Occipital lobe (tissue), 2 donors: ENCODE measurements around the gene RIBC1. TPM values are rescaled to one million over a fixed set of nuclear protein-coding genes. Genes with fewer than 3 reads are reported as not detected.
"Not testable (repeated sequence)": the region's sequence is repeated elsewhere in the genome, so short reads cannot be mapped to it uniquely, and the experiment has no call there.

Source experiments
- DNase-seq: peaks from one replicate; lab custom pipeline; 2025; lab: John Stamatoyannopoulos, UW
- total RNA-seq: library from RNA; depleted of rRNA; stranded (reverse); fragments of >200 nt; gene quantifications from one replicate; pipeline ENCODE4 v1.2.3, GENCODE V29; 2014

RIBC1 gene
- total RNA-seq, 1 donor from 2014 or later: 1.1 TPM

DNA sequence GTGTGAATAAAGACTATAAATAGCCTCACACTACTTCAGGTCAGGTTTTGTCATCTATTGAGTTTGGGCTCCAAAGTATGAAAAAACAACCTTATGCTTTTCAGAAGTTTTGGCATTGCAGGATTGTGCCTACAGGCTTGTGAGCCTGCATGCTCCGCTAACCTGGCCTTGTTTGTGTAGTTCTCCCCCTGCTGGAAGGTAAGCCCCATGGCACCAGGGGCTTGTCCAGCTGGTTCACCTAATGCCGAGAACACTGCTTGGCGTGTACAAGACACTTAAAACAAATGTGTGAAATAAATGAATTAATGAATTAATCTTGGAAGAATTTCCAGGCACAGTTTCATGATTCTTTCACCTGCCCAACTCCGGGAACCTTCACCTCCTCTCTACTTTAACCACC lies 13.3 kb downstream of the RIBC1 start:
- DNase-seq: peak; percentile 2

DNA sequence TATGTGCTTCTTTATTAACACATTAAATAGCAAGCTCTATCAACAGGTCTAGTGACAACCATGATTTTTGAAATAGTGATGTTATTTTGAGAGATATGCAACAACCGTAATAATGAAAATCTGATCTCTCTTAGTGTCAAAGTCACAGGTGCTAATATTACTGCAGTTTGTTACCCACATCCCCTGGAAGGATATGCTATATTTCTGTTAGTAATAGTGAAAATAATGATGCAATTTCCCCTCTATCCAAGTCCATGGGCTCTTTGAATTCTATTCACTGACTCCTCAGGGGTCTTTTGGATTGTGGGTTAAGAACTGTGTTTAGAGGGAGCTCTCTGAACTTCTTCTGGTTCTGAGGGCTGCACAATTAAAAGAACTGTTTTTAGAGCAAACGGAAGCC lies 14.5 kb downstream of the RIBC1 start:
- DNase-seq: no peak

DNA sequence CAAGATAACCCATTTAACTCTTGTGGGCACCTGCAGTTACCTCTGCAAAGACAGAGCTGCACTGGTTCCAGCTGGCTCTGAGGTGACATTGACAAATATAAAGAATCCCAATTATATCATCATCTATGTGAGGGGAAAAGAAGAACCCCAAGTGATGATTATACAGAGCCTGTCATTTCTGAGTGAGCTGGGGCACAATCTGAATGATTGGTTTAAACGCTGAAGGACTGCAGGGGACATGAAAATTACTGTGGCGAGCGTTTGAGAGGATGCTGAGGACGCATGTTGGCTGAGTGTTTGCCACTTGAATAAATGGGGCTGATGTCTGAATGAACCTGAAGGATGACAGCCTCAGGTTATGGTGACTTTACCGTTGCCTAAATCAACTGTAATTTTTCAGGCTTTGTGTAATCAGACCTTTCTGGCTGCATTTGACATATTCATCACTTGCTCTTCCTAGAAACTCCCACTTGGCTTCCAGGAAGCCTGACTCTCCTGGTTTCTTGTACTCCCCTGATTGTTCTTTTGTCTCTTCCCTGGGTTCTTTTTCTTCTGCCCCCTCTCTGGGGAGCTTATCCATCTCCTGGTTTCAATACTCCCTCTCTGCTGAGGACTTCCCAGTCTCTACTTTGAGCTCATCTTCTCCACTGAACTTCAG lies 15.6 kb downstream of the RIBC1 start:
- no peak for DNase-seq

DNA sequence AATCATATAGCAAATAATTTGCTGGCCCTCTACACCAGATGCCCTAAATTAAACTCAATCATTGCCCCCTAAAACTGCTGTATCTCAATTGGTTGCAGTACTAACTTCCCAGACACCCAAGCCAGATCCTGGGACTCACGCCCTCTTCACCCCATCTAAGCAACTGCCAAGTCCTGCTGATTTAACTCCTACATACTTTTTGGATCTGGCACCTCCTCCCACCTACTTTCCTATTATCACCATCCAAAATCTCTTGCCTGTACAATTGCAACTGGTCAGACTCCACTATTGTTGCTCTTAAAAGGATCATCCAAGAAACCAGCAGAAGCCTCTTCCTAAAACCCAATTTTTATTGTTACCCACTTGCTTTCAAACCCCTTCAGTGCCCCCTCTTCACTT lies 16.2 kb downstream of the RIBC1 start:
- no peak for DNase-seq

DNA sequence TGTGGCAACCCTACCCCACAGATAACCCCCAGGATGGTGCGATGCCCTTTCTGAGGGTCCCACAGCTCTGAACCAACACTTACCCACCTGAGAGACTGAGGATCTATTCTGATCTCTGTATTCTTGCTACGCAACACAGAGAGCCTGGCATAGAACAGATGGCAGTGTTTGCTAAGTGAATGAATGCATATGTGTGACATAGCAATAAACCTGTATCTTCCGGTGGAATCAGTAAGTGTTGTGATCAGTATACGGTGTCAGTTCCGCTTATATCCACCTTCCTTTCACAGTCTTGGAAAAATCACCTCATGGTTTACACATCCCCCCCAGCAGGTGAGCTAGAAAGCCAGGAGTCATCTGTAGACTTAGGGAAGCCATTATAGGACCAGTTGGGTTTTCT lies 17.4 kb downstream of the RIBC1 start:
- no peak for DNase-seq

DNA sequence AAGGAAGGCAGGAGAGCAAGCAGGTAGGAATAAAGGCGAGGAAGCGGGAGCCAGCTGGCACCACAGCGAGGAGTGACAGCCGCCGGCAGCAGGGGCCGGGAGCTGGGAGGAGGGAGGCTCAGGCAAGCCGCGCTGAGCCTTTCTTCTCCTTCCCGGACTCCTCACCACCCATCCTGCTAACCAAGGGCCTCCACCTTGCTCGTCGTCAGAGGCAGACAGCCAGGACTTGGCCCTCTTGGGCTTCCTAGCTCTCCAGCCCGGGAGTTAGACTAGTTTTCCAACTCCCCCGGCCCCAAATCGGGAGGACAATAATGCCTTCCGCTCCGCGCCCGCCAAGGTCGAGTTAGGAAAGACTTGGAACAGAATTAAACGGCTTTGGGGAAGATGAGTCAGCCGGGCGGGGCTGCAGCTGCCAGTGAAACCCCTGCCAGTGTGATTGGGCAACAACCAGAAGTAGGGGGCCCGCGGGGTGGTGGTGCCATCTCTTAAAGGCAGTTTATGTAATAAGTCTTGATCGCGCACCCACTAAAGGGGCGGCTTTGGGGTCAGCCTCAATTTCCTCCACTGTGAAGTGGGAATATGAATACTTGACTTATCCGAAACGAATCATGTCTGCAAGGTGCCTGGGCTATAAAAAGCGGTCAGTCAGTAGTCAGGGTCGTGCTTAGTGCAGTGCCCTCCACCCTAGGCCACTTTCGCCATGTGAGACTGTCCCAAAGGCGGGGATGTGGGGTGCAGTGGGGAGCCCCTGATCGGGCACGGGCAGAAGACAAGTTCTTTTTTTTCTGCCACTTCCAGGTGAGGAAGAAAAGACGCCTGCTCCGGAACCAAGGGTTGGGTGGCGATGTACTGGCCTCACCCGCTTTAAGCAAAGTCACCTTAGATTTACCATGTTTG lies 18.2 kb downstream of the RIBC1 start:
- DNase-seq: peak; percentile 45

DNA sequence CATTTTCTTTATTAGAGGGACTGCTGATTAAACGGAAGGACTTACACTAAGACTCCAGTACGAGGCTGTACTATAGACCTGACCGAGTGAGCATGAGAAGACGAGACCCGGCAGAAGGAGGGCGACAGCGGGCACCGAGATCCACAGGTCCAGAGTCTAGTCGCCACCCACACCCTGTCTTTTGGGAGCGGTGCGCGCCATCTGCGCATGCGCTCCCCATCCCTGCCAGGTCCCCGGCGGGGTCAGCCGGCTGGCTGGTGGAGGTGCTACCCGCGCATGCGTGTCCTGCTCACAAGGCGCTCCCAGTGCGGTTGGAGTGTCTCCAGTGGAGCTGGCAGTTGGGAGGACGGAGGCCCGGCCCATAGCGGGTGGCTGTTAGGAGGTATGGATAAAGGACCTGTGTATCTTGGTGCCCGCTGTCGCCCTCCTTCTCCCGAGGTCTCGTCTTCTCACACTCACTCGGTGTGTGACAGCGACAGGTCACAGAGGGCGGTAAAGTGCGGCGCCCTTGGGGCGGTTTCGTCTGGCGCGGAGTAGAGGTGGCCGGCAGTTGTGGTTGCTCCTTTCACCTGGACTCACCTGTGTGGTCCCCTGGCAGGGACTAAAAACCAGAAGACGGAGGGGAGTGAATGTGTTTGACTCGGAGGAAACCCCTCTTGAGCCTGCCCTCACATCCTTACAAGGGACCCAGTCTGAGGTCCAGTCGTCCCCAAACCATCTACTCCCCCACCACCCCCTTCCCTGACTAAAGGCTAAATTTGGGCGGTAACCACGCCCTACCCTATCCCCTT lies 19.1 kb downstream of the RIBC1 start:
- peak; percentile 46 for DNase-seq

DNA sequence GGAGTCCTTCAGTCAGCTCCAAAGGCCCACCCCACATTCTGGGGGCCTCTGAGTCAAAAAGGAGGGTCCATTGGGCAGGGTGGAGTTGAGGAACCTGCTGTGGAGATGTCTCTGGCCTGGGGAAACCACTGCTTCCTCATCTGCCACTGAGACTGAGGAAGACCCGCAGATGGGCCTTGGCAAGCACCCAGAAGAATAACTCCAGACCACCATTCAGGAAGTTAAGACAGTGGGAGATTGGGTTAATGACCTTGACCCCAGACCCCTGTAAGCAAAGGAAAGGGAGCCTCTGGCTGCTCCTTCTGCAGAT lies 19.6 kb downstream of the RIBC1 start:
- DNase-seq: no peak

DNA sequence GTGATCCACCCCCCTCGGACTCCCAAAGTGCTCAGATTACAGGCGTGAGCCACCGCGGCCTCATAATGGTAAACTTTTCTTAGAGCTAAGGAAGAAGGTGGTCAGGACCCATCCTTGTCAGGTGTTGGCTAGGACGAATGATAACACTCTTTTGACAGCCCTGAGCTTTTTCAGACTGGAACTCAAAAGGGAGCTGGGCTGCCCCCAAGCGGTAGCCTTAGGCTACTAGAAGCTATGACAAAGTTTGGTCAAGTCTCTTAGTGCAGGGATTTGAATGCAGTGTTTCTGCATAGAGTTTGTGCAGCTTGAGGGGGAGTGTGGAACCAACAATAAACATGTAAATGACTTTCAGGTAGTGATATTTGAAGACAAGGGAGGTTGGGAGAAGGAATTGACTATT lies 23.3 kb downstream of the RIBC1 start:
- DNase-seq: no peak

DNA sequence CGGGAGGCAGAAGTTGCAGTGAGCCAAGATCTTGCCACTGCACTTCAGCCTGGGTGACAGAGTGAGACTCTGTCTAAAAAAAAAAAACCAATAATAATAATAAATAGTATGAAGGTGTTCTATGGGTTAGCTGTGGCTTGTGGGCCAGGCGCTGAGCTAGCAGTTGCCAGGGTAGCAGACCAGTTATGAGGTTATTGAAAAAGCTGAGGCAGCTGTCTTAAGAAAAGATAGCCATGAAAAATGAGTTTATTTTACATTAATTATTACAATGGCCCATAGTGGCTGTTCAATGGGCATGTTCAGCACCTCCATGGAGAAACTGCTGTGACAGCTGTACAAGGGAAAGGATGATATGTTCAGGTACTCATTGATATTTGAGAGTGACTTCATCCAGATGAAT lies 24.8 kb downstream of the RIBC1 start:
- no peak for DNase-seq

DNA sequence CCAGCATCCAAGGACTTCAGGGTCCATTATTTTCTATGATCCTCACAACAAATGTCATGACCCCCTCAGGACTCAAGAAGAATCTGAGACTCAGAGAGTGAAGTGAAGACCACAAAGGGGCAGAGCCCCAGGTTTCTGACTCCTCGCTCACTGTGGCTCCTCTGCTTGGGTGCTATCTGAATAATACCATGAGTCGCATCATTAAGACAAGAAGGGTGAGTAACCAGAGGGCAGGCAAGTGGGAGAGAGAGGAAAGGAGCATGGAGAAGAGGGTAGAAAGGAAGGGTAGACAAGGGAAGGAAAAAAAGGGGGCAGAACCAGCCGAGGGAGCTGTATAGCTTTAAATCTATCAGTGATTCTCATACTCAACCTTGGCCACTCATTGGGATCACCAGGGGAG lies 27.0 kb downstream of the RIBC1 start:
- DNase-seq: no peak

DNA sequence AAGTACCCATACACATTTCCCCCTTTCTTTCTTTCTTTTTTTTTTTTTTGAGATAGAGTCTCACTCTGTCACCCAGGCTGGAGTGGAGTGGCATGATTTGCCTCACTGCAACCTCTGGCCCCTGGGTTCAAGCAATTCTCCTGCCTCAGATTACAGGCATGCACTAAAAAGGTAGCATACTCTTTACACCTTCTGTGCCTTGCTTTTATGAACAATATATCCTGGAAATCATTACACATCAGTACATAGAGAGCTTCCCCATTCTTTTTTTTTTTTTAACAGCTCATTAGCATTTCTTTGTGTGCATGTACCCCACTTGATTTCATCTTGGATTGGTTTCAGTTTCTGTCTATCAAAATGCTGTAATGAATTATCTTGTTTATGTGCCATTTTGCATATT lies 30.1 kb downstream of the RIBC1 start:
- DNase-seq: no peak

DNA sequence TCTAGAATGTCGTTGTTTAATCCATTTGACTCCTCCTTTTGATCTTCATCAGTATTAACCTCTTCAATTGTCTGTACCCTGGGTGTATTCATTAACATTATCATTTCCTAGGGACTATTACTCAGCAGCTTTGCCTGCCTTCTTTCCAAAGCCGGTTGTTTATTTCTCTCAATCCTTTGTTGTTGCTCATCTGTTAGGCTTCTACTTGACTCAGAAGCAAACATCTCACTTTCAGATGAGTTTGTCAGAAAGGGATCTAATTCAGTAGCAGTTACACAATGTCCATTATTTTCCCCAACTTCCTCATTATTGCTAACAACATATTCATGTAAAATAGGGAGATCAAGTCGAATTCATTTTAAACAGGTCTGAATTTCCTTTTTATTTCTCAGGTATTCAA lies 33.6 kb downstream of the RIBC1 start:
- DNase-seq: no peak

DNA sequence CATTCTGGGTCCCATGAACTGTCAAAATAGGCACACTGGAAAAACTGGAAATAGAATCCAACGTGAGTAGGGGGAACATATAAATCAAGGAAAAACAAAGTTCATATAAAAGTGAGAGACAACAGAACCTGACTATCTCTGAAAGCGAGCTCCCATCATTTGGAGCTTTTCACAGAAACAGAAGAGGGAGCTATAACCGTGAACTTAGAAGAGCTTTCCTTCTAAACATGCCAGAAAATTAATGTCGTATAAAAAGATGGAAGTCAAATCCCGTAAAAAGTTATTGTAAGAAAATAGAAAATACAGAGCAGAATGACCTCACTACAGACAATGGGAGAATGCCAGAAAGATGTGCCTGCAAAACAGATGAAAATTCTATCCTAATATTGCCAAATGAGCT lies 35.4 kb downstream of the RIBC1 start:
- no peak for DNase-seq

DNA sequence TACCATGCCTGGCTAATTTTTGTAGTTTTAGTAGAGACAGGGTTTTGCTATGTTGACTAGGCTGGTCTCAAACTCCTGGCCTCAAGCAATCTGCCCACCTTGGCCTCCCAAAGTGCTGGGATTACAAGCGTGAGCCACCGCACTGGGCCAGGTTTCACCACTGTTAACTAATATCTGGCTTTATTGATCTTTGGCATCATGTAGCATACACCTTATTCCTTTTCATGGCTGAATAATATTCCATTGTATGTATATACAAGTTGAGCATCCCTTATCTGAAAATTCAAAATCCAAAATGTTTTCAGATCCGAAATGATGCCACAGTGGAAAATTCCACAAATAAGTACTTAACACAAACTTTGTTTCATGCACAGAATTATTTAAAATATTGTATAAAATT lies 46.0 kb downstream of the RIBC1 start:
- DNase-seq: not testable (repeated sequence)

DNA sequence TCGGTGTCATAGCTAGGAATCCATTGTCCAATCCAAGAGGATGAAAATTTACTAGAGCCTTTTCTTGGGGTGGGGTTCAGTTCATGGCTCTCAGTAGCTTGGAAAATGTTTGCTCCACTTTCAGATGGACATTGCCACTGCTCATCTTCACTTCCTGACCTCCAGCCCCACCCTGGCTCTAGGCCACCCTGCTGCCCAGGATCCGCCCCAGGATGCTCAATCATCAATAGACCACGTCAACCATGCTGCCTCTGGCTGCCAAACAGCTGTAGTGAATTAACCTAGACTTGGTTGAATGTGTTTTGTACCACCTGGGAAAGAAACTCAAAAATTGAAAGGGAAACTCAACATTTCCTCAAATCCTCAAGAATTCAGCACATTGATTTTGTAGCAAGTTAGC lies 48.7 kb downstream of the RIBC1 start:
- DNase-seq: no peak

DNA sequence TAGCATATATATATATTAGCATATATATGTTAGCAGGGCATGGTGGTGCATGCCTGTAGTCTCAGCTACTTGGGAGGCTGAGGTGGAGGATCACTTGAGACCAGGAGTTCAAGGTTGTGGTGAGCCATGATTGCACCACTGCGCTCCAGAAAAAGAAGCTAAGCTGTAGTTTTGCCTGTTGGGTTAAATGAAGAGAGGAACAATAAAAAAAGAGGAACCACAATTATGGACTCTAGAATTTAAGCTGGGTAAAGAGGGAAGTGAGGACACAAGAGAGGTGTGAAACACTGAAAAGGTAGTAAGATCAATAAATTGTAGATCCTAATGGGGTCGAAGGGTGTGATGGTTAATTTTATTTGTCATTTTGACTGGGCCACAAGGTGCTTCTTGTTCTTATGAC lies 52.0 kb downstream of the RIBC1 start:
- no peak for DNase-seq

DNA sequence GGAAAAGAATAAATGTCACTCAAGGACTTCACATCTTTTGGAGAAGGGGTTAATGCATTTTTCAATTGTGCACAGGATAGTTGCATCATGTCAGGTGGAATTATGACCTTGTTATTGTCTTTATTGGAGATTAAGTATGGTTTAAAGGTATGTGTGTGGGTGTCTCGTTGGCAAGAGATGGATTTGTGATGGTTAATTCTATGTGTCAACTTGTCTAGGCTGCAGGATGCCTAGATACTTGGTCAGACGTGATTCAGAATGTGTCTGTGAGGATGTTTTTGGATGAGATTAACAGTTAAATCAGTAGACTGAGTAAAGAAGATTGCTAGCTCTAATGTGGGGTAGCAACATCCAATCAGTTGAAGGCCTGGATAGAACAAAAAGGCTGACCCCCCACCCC lies 53.7 kb downstream of the RIBC1 start:
- DNase-seq: no peak

DNA sequence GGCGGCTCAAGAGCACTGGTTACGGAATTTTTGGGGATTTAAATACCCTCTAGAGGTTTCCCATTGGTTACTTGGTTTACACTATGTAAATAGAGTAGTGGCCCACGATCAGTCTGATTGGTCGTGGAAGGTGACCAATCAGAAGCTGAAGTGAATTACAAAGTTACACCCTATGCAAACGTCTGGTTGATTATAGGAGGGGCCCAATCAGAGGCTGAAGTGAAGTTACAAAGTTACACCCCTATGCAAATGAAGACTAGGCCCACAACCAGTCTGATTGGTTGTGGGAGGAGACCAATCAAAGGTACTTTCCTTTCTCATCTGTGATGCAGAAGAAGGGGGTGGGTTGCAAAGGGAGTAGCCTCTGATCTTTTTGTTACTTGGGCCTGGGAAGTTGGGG lies 56.6 kb downstream of the RIBC1 start:
- no peak for DNase-seq
